Osteoblast (primary cell): ENCODE results near the gene BMP15. TPM values are rescaled to one million over a fixed set of nuclear protein-coding genes. Genes with fewer than 3 reads are reported as not detected.

Experiments used
- DNase-seq: peaks from one replicate; pipeline ENCODE4 v3.0.0; 2011; ENCODE audit warnings: low spot score, mixed read lengths; ENCODE audit not compliant: insufficient read length; ENCODE audit errors: missing footprints
- H2AFZ ChIP-seq: 2 replicates; pipeline ENCODE4 v1.6.0; 2011; ENCODE audit warnings: mild to moderate bottlenecking, low read length
- H3K27ac ChIP-seq: 2 replicates; pipeline ENCODE4 v1.5.1; 2011; ENCODE audit warnings: mild to moderate bottlenecking, low read depth, low read length, moderate library complexity
- H3K27me3 ChIP-seq: 2 replicates; pipeline ENCODE4 v1.6.0; 2012; ENCODE audit warnings: mild to moderate bottlenecking, control low read depth, inconsistent platforms, low read length, moderate library complexity; ENCODE audit not compliant: insufficient read depth
- H3K36me3 ChIP-seq: 2 replicates; pipeline ENCODE4 v1.5.1; 2011; ENCODE audit warnings: mild to moderate bottlenecking, low read length, control low read depth, moderate library complexity; ENCODE audit not compliant: insufficient read depth
- H3K4me1 ChIP-seq: 2 replicates; pipeline ENCODE4 v1.5.1; 2011; ENCODE audit warnings: mild to moderate bottlenecking, low read length, control low read depth, moderate library complexity; ENCODE audit not compliant: insufficient read depth
- H3K4me2 ChIP-seq: 2 replicates; pipeline ENCODE4 v1.6.0; 2011; ENCODE audit warnings: mild to moderate bottlenecking, low read length; ENCODE audit not compliant: insufficient read depth
- H3K4me3 ChIP-seq: fragments of 200-600 bp; sonication (generic); 3 replicates; pipeline ENCODE4 v1.5.1; 2012; ENCODE audit warnings: mild to moderate bottlenecking, low read length, inconsistent platforms; ENCODE audit not compliant: insufficient read depth
- H3K79me2 ChIP-seq: 2 replicates; pipeline ENCODE4 v1.6.0; 2012; ENCODE audit warnings: mild to moderate bottlenecking, low read length, control low read depth, inconsistent platforms; ENCODE audit not compliant: insufficient read depth
- H3K9me3 ChIP-seq: 2 replicates; pipeline ENCODE4 v1.5.1; 2011; ENCODE audit warnings: low read depth, low read length, control low read depth
- H4K20me1 ChIP-seq: 2 replicates; pipeline ENCODE4 v1.6.0; 2012; ENCODE audit warnings: mild to moderate bottlenecking, low read length, control low read depth; ENCODE audit not compliant: insufficient read depth
- total RNA-seq: library from RNA; depleted of rRNA; stranded (reverse); fragments of >200 nt; gene quantifications from 2 replicates; pipeline ENCODE4 v1.2.3, GENCODE V29; 2012
- TF ChIP-seq, protein P1 (sequence below): IDR thresholded peaks from 2 replicates; pipeline ENCODE4 v1.5.1; 2011; ENCODE audit warnings: mild to moderate bottlenecking, low read depth, low read length, moderate library complexity; ENCODE audit errors: extremely low read depth

The BMP15 gene
- total RNA-seq, 1 donor, result not detected

DNA sequence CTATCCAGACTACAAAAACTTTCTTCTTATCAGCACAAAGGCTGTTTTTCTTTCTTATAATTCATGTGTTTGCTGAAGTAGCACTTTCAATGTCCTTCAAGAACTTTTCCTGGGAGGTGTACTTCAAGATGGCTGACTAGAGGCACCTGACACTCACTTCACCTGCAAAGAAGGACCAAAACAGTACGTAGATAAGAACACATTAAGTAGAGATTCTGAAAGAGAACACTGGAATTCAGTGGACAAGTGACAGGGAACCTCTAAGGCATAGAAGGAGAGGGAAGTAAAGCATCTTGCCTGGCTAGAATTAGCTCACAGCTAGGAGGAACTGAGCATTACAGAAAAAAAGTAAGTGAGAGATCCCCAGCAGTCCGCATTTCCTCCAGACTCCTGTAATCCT is 21.7 kb upstream of the BMP15 start:
- no peak overlapping the region for H3K27ac ChIP-seq
- no peaks in the 10 kb centered on the region for H3K36me3 ChIP-seq
- H2AFZ ChIP-seq, result no peak overlapping the region
- no peaks in the 10 kb centered on the region for H3K9me3 ChIP-seq
- H3K4me2 ChIP-seq, result no peak overlapping the region
- no peaks in the 10 kb centered on the region for H3K27me3 ChIP-seq
- H3K79me2 ChIP-seq, result no peaks in the 10 kb centered on the region
- no peaks in the 10 kb centered on the region for H4K20me1 ChIP-seq
- H3K4me1 ChIP-seq, result no peaks in the 10 kb centered on the region
- DNase-seq, result no peak
- TF ChIP-seq, protein P1, sequence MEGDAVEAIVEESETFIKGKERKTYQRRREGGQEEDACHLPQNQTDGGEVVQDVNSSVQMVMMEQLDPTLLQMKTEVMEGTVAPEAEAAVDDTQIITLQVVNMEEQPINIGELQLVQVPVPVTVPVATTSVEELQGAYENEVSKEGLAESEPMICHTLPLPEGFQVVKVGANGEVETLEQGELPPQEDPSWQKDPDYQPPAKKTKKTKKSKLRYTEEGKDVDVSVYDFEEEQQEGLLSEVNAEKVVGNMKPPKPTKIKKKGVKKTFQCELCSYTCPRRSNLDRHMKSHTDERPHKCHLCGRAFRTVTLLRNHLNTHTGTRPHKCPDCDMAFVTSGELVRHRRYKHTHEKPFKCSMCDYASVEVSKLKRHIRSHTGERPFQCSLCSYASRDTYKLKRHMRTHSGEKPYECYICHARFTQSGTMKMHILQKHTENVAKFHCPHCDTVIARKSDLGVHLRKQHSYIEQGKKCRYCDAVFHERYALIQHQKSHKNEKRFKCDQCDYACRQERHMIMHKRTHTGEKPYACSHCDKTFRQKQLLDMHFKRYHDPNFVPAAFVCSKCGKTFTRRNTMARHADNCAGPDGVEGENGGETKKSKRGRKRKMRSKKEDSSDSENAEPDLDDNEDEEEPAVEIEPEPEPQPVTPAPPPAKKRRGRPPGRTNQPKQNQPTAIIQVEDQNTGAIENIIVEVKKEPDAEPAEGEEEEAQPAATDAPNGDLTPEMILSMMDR, result no peak
- no peak overlapping the region for H3K4me3 ChIP-seq

DNA sequence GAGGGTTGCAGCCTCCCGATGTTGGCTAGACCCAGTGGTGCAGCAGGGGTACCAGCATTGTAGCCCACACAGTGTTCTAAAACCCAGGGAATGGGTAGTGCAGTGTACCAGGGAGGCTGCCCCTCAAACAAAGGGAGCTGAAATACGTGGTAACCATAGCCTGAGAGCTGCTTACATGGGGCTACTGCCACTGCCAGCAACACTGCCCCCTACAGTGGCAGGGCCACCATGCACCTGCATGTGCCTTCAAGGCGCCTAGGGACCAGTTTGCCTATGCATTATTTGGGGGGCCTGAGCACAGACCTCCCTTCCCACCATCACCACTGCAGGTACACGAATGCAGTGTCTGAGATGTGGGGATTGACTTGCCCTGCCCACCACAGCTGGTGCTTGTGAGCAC is 21.0 kb upstream of the BMP15 start:
- Histone ChIP-seq H4K20me1 (no peaks in the 10 kb centered on the region), H3K4me2 (no peak overlapping the region), H2AFZ (no peak overlapping the region), H3K79me2 (no peaks in the 10 kb centered on the region), H3K27me3 (no peaks in the 10 kb centered on the region), H3K9me3 (no peaks in the 10 kb centered on the region), H3K27ac (no peak overlapping the region), H3K4me3 (no peak overlapping the region), H3K4me1 (no peaks in the 10 kb centered on the region), H3K36me3 (no peaks in the 10 kb centered on the region)
- TF ChIP-seq, protein P1, result no peak
- no peak for DNase-seq

DNA sequence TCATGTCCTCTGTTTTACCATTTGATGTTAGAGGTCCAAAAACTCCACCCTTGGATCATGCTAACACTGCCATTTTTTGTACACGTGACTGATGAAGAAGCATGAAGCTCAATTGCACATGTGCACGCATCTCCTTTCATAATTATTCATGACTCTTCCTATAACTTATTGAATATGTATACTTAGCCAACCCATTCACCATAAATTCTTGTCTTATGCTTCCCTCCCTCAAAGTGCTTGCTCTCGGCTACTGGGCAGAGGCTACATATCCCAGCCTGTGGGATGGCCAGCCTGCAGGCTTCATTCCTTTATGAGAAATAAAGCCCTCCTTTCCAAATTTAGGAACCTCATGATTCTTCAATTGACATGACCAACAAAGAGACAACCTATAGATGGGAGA is 17.5 kb upstream of the BMP15 start:
- no peak overlapping the region for H3K4me3 ChIP-seq
- no peak overlapping the region for H2AFZ ChIP-seq
- H3K27me3 ChIP-seq, result no peaks in the 10 kb centered on the region
- H3K4me1 ChIP-seq, result no peaks in the 10 kb centered on the region
- no peak for DNase-seq
- TF ChIP-seq, protein P1, result no peak
- no peak overlapping the region for H3K27ac ChIP-seq
- H3K79me2 ChIP-seq, result no peaks in the 10 kb centered on the region
- no peaks in the 10 kb centered on the region for H3K36me3 ChIP-seq
- no peak overlapping the region for H3K4me2 ChIP-seq
- no peaks in the 10 kb centered on the region for H4K20me1 ChIP-seq
- no peaks in the 10 kb centered on the region for H3K9me3 ChIP-seq

DNA sequence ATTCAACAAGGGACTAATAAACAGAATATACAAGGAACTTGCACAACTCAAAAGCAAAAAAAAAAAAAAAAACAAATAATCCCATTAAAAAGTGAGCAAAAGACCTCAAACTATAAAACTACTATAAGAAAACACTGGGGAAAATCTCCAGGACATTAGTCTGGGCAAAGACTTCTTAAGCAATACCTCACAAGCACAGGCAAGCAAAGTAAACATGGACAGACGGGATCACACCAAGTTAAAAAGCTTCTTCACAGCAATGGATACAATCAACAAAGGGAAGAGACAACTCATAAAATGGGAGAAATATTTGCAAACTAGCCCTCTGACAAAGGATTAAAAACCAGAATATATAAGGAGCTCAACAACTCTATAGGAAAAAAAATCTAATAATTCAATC is 17.1 kb upstream of the BMP15 start:
- TF ChIP-seq, protein P1, result no peak
- H3K79me2 ChIP-seq, result no peaks in the 10 kb centered on the region
- H3K27me3 ChIP-seq, result no peaks in the 10 kb centered on the region
- H3K36me3 ChIP-seq, result no peaks in the 10 kb centered on the region
- H3K4me2 ChIP-seq, result no peak overlapping the region
- no peak for DNase-seq
- no peaks in the 10 kb centered on the region for H3K4me1 ChIP-seq
- H3K9me3 ChIP-seq, result no peaks in the 10 kb centered on the region
- H3K4me3 ChIP-seq, result no peak overlapping the region
- H4K20me1 ChIP-seq, result no peaks in the 10 kb centered on the region
- no peak overlapping the region for H3K27ac ChIP-seq
- no peak overlapping the region for H2AFZ ChIP-seq
